GM19372 (cell line): Measurements from ENCODE around the gene AFF1.
"Not testable (repeated sequence)": the region's sequence is repeated elsewhere in the genome, so short reads cannot be mapped to it uniquely, and the experiment has no call there.

ENCODE experiments used
- ATAC-seq: cut with Tn5 transposase; IDR thresholded peaks from one replicate; pipeline ENCODE4 v1.9.1; 2021; ENCODE audit warnings: mild to moderate bottlenecking, low read depth, moderate library complexity; ENCODE audit not compliant: unreplicated experiment

AFF1 gene

GRCh38 chr4:87073199-87074120 lies 138.6 kb downstream of the AFF1 start:
- peak; percentile 96 for ATAC-seq

- no peak for ATAC-seq
Measured at GRCh38 chr4:87074121-87074488, 139.3 kb downstream of the AFF1 start.

- ATAC-seq: no peak
Measured at GRCh38 chr4:87075876-87076275, 141.1 kb downstream of the AFF1 start.

GRCh38 chr4:87076690-87077358 lies 142.0 kb downstream of the AFF1 start:
- no peak for ATAC-seq

GRCh38 chr4:87077914-87078585 lies 143.2 kb downstream of the AFF1 start:
- ATAC-seq: no peak

GRCh38 chr4:87078987-87079486 lies 144.2 kb downstream of the AFF1 start:
- ATAC-seq: no peak

- ATAC-seq: no peak
Measured at GRCh38 chr4:87079967-87080366, 145.2 kb downstream of the AFF1 start.

- no peak for ATAC-seq
Measured at GRCh38 chr4:87080462-87080861, 145.7 kb downstream of the AFF1 start.

- ATAC-seq: no peak
Measured at GRCh38 chr4:87081826-87082225, 147.0 kb downstream of the AFF1 start.

GRCh38 chr4:87085732-87086131 lies 150.9 kb downstream of the AFF1 start:
- not testable (repeated sequence) for ATAC-seq

GRCh38 chr4:87086143-87086805 lies 151.5 kb downstream of the AFF1 start:
- no peak for ATAC-seq

GRCh38 chr4:87087015-87087414 lies 152.2 kb downstream of the AFF1 start:
- no peak for ATAC-seq

- ATAC-seq: no peak
Measured at GRCh38 chr4:87087420-87087819, 152.6 kb downstream of the AFF1 start.

GRCh38 chr4:87088186-87088585 lies 153.4 kb downstream of the AFF1 start:
- no peak for ATAC-seq

- no peak for ATAC-seq
Measured at GRCh38 chr4:87089368-87089767, 154.6 kb downstream of the AFF1 start.

GRCh38 chr4:87090305-87090704 lies 155.5 kb downstream of the AFF1 start:
- no peak for ATAC-seq

GRCh38 chr4:87092389-87093141 lies 157.8 kb downstream of the AFF1 start:
- ATAC-seq: no peak

- peak; percentile 90 for ATAC-seq
Measured at GRCh38 chr4:87093443-87094123, 158.8 kb downstream of the AFF1 start.

GRCh38 chr4:87097075-87097474 lies 162.3 kb downstream of the AFF1 start:
- ATAC-seq: no peak
